ENCODE results near the gene MARCHF10.

MARCHF10 gene

DNA sequence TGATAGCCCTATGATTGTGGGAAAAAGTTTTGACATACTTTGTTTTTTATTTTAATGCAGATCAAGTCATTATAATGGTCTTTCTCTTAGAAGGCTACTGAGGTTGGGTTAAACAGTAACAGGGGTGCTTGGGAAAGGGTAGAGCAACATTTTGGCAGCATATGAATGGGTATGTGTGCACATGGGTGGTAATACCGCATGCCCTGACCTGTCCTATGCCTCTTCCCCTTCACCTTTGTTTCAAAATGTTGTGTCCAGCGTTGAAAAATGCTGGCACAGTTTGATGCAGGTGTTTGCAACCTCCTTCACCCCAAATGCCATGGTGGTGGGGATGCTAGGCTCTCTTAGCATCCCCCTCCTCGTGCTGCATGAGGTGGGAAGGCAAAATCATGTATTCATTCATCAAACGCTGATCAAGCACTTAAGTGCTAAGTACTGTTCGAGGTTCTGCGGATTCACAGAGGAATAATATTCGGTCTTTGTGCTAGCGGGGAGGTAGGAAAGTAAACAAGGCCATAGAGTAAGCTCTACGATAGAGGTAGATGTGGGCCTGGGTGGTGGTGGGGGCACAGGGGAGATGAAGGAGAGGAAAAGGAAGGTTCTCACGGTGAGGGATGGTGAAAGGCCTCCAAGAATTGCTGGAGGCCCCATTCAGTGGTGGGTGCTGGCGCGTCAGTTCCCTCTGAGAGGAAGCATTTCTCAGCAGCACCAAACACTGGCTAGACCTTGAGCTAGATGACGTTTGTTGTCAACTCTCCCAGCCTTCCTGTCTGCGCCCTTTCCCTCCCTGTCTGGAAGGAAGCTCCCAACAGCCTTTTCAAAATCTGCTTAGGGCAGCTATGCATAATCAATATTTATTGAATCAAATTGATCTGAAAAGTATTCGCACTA, 13.3 kb upstream of the MARCHF10 start:
- DNase-seq (ENCODE audit: low read depth) = no peak

DNA sequence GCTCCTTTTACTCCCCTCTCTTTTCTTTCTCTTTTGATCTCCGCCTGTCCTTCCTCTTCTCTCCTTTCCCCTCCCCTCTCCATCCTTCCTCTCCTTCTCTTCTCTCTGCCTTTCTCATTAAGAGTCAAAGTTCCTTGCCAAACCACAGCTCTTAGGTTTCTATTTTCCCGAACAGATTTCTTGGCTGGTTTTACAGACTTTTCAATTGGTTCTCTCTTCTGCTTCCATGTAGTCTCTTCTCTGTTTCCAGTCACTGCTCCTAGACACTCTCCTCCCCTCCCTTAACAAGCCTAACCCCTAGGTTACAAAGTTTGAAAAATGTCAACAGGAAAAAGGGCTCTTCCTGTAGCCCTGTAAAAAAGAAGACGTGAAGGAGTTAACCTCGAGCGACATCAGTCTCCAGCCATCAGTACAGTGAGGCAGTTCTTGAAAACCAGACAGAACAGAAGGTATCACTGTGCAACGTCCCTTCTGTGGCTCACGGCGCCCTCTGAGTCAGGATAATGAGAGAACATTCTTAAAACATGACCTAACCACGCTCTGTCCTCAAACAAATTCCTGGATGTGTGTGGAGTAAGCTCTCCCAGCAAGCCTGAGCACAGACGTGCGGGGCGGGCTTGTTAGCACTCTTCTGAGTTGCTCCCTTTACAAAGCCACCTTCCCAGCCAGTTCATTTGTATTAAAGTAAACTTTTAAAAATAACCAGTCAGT, 11.6 kb upstream of the MARCHF10 start:
- peak; percentile 97 for DNase-seq (ENCODE audit: low read depth)

DNA sequence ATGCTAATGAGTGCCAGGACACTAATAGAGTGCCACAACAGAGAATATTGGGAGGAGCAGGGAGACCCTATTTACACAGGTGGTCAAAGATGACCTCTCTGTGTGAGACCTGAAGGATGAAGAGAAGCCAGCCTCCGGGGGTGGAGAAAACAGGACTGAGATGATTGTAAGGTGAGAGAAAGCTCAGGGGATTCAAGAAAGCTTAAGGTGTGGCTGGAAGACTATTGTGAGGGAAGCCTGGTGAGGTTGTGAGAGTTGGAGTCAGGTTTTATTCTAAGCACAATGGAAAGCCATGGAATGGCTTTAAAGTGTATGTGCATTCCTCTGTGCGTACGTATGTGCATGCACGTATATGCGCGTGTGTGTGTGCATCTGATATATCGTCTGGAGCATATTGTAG, 10.4 kb upstream of the MARCHF10 start:
- no peak for DNase-seq (ENCODE audit: low read depth)

DNA sequence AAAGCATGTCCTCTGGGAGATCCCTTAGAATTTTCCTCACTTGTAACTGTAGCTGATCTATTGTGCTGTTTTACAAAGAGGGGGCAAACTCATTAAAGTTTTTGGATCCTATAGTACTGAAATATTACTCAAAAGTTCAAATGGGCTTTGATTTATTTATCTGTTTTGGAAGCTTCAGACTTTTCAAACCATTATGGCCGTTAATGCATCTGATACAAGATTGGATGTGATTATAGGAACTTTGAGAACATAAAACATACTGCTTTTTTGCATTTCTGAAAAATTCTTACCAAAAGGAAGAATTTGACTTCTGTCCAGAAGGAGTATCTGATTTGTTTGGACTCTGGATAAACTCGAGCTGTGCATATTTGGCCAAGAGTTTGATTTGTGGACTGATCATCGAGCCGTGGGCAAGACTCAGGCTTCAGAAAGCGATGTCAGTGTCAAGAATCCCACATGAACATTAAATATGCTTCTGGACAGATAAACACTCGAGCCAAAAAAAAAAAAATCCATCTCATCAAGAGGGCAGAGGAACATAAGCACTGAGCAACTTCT, 8.2 kb upstream of the MARCHF10 start:
- peak; percentile 40 for DNase-seq (ENCODE audit: low read depth)

DNA sequence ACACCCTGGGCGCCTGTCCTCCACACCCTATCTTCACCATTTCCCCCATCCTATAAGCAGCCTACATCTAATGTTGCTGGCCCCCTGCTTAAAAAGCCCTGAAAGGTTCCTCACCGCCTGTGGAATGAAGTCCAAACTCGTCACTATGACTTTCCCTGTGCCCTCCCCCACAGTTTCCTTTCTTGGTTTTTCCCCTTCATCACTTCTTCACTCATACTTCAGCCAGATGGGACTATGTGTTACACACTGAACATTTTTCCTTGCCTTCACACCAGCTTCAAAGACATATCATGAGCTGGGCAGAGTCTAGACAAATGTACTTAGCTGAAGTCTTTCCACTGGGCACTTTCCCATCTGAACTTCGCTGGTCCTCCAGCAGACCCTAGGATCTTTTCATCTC, 1.5 kb upstream of the MARCHF10 start:
- DNase-seq (ENCODE audit: low read depth) = no peak

DNA sequence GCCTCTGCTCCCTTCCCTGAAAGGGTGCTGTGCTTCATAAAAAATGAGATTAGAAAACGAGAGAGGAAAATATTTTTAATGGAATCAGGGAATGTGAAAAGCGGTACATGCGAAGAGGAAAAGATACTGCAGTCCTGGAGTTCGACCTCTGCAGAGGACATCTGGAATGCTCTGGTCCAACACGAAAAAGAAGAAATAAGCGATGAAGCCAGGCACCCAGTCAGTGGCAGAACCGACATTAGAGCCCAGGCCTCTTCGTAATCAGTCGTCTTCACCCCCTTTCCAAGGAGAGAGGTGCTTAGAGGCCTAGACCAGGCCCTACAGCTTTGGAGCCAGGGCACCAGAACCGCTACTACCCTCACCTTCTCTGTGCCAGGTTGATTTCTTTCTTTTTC, 459 bp upstream of the MARCHF10 start:
- DNase-seq (ENCODE audit: low read depth) = no peak

DNA sequence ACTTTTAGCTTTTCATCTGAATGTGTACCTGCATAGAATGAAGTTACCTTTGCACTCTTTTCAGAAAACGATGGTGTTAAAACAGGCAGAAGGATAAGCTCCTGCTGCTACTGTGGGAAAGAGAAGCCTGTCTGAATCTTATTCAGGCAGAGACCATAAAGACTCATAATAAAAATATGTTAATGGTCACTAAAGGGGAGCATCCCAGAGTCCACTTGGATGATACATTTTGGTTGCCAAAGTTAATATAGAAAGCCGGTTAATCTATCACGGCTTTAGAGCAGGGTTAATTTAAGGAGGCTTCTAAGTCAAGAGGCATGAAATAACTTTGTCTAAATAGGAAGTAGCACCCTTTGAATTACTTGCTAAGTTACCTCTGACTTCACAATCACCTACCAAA, 2.9 kb downstream of the MARCHF10 start:
- no peak for DNase-seq (ENCODE audit: low read depth)

DNA sequence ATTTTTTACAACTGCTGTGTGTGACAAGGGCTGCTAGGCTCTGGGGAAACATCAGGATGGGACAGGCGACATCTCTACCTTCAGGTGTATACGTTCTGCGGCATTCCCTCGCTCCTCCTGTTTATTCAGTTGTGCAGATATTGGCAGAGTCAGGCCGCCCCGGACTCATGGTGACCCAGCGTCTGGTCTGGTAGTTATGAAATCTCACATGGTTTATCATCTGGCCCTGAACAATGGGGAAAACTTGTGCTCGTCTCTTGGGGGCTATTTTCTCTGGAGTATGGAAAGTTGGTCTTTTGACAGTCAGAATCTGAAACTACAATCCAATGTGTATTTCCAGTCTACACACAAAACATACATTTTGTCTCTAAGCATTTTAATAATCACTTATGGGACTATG, 3.3 kb downstream of the MARCHF10 start:
- DNase-seq (ENCODE audit: low read depth) = peak; percentile 36

DNA sequence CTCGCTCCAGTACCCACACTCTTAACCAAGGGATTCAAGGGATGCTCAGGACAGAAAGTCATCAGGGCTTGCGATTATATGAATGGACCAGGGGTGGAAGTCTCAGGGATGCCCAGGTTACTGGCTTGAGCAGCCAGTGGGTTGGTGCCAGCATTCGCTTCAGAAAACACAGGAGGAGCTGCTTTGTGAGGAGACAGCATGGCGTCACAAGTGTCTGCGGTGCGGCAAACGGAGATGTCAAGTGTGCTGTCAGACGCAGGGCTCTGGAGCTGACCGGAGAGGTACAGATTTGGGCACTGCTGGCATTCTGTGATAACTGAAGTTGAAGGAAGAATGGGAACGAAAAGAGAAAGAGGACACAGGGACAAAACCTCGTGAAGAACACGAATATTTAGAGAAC, 4.1 kb downstream of the MARCHF10 start:
- DNase-seq (ENCODE audit: low read depth) = no peak

DNA sequence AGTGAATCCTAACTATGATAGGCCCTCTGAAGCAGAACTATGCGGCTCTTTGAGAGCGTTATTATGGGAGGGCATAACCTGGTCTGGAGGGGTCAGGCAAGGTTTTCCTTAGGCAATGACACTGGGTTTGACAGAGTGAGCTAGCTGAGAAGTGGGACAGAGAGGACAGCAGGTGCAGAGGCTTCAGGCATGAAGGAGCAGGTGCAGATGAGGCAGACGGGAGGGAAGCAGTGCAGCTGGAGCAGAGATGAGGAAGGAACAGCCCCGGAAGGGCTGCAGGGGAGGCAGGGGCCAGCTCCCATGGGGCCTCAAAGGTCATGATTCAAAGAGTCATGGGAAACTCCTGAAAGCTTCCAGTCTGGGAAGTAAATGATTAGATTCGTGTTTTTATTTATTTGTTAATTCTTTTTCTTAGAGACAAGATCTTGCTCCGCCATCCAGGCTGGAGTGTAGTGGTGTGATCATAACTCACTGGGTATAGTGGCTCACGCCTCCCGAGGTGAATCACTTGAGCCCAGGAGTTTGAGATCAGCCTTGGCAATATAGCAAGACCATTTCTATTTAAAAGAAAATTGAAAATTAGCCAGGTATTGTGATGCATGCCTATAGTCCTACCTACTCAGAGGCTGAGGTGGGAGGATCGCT, 5.4 kb downstream of the MARCHF10 start:
- DNase-seq (ENCODE audit: low read depth) = no peak

DNA sequence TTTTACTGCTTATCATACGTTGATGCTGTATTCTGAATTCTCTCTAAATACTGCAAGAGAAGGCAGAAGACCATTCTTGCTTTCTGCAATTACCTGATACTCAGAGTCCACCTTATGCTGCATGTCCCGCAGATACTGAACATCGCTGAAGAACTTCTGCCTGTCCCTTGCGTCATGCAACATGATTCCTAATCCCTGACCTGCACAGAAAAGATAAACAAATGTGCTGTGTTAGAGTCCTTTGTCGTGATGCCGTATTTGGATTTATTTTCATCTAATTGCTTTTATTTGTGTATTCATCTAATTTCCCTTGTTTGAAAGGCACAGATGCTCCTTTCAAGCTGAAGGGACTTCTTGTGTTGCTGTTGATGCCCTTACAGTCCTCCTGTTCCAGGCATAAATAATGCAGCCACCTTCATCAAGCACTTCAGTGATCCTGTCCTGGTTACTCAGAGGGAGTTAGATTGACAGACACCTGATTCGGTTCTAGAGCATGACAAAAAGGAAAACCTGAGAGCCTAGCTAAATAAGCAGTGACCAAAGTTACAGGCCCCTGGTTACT, 6.5 kb downstream of the MARCHF10 start:
- DNase-seq (ENCODE audit: low read depth) = no peak

DNA sequence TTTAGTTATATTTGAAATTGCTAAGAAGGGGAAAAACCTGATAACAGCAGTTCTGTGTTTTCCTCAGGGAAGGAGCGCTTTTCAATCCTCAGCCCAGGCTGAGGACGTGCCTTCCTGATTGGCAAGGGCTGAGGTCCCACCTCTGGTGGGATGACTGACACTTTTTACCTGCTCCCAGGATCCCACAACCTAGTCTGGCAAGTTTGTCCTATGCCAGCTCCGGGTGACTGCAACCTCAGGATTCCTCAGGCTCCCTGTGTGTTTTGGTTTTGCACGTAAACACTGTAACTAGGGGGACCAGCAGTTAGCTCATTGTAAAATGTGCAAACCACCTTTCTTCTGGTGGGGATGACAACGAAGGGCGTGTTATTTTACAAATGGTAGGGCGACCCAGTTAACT, 7.5 kb downstream of the MARCHF10 start:
- peak; percentile 29 for DNase-seq (ENCODE audit: low read depth)

DNA sequence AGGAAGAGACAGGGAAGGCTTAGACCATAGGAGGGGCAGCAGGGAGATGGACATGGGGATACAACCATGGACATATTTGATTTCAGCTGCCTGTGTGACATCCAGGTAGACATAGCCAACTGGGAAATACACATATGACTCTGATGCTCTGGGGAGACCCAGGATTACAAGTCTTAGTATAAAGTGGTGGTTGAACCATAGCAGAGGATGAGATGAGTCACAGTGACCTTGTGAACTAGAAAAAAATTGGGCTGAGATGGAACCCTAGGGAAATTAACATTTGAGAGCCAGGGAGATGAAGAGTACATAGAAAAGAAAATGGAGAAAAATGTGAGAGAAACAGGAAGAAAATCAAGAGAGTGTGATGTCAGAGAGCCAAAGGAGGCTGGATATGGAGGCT, 10.2 kb downstream of the MARCHF10 start:
- DNase-seq (ENCODE audit: low read depth) = peak; percentile 28

DNA sequence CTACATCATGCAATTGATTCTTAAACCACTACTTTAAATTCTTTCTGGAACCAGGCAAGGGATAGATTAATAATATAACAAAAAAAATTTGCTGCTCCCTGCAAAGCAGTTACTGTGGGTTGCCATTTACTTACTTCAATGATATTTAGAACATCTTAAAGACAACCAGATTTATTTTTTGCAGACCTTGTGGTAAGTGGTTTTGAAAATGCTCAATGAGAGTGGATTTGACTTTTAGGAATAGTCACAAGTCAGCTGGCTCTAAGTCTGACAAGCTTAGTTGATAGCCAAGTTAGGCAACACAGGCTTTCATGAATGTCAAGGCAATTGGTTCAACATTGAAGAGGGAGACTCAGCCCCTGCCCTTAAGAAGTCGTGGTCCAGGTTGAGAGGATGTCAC, 11.8 kb downstream of the MARCHF10 start:
- no peak for DNase-seq (ENCODE audit: low read depth)

DNA sequence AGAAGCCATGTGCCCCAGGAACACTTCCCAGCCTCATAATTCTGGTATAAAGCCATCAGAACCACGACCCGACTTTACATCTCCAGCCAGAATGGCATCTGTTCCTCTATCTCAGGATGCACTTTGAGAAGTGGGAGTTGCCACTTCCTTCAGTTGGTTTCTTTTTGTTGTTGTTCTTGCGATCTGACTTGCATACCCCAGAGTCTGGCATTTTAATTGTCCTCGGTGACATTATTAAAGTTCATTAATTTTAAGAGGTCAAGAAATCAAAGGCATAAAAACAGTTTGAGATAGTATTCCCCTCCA, 13.5 kb downstream of the MARCHF10 start:
- no peak for DNase-seq (ENCODE audit: low read depth)

DNA sequence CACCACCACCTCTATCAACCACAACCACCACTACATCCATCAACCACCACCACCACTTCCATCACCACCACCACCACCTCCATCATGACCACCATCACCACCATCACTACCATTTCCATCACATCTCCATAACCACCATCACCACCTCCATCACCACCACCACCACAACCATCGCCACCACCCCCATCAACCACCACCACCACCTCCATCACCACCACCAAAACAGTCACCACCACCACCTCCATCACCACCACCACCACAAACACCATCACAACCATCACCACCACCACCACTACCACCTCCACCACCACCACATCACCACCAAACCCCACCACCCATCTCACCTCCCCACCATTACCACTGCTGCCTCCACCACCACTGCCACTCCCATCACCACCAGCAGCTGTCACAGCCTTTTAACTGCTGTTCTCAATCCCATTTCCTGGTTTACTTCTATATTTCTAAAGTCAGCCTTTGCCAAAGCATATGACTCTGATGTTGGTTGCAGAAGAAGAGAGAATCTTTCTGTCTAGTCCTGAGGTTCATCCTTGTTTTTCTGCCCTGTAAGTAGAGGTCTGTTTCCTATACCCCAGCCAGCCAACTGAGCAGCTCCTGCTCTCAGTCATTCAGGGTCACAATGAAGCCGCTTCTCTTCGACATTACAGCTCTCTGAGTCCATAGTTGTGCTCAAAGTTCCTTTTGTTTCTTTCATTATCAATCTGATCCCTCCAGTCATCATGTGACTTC, 14.0 kb downstream of the MARCHF10 start:
- DNase-seq (ENCODE audit: low read depth) = no peak

DNA sequence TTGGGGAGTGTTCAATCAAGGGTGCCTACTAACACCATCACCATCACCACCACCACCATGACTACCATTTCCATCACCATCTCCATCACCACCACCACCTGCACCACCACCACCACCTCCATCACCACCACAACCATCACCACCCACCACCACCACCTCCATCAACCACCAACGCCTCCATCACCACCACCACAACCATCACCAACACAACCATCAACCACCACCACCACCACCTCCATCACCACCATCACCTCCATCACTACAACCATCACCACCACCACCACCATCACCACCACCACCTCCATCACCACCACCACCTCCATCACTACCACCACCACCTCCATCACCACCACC, 15.7 kb downstream of the MARCHF10 start:
- DNase-seq (ENCODE audit: low read depth) = no peak

DNA sequence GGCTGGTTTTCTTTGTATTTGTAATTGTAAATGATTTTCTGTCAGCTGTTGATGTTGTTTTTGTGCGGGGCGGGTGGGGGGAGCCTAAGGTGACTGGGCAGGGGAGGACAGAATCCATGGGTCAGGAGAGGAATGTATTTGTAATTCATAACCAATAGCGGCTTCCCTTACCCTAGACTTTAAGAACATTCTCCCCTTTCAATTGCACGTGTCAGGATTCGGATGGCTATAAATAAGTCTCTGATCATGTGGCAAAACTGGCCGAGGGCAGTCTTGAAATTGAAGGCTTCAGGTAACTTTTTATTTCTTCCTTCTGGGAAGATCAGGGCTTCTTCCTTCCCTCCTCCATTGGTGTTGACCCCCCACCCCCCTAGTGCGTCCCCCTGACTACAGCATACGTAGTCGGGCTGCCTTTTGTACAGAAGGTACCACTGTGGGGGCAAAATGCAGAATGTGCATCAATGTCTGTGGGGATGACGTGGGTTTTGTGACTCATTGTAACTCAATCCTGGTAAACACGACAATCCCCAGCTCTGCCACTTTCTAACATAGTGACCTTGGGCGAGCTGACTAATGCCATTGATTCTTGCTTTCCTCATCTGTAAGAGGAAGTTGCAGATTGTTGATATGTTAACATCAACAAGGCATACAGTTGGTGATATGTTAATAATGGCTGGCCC, 16.2 kb downstream of the MARCHF10 start:
- DNase-seq (ENCODE audit: low read depth) = peak; percentile 99

DNA sequence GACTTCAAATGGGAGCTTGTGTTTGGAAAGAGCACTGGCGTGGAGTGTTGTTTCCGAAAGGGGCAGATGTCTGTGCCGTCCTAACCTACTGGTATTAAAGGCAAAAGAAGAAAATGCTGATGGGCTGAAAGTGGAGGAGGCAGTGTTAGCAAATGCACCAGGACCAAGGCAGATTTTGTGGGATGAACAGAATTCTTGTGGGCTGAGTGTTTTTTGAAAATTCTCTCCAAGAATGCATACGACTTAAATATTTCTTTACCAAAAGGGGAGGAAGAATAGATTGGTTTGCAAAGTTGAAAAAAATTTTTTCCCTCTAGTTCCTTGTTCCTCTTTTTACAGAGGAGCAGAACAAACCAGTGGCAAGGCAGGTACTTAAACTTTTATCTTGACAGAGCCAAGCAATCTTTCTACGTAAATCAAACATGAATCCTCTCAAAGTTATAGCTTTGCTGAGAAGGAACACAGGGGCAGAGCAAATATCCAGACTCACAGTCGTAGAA, 16.8 kb downstream of the MARCHF10 start:
- DNase-seq (ENCODE audit: low read depth) = peak; percentile 96

DNA sequence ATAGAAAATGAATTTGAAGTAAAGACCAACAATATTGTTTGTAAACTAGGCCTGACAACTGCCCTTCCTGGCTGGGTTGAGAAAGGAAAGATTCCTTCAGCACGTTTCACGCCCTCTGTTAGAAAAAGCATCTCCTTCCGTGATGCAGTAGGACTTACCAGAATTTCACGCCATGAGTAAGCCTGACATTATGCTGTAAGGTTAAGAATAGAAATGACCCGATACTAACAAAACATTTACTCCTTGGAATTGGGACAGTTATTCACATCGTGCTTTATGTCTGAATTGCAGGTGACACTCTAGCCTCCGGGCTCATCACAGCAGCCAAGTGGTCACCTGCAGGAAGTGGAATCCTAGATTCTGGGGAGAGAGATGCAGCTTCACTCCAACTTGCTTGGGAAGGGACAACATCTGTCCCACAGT, 17.5 kb downstream of the MARCHF10 start:
- peak; percentile 93 for DNase-seq (ENCODE audit: low read depth)

DNA sequence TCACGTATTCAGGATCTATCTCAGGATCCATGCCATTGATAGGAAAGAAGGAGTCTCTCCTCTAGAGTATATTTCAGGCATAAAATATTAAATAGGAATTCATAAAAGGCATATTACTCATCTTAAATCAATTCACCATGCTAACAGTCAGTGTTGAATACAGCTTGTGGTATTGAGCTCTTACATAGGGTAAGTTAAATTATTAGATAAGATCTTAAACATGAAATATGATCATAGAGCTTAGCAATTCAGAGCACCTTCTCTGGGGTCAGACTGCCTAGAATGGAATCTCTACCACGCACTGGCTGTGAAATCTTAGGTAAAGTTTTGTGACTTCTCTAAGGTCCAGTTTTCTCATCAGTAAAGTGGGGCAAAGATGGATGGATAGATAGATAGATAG, 20.7 kb downstream of the MARCHF10 start:
- no peak for DNase-seq (ENCODE audit: low read depth)

All from fibroblast of gingiva (primary cell).